ENCODE data around the gene C1QTNF4. TPM values are rescaled to one million over a fixed set of nuclear protein-coding genes. Genes with fewer than 3 reads are reported as not detected.
"Not testable (repeated sequence)": the region's sequence is repeated elsewhere in the genome, so short reads cannot be mapped to it uniquely, and the experiment has no call there.

The C1QTNF4 gene
- polyA plus RNA-seq, 3 donors, result 0.84 TPM; not detected in 2

- H3K9me3 Mint-ChIP-seq; H2AFZ ChIP-seq (ENCODE audit: insufficient read depth, low read depth, low read length, poor library complexity, severe bottlenecking); DNase-seq; H3K4me3 ChIP-seq (replicated peaks in 1 of 3; ENCODE audit: low read depth in 2 of 3, low read length in 3 of 3); H3K27ac Mint-ChIP-seq; H4K20me1 ChIP-seq (ENCODE audit: insufficient read depth, low read length); H3K4me3 Mint-ChIP-seq; H3K27ac ChIP-seq (ENCODE audit: low read depth in 1 of 2, low read length in 2 of 2); H3K36me3 ChIP-seq (replicated peaks in 1 of 2; ENCODE audit: control insufficient read depth in 1 of 2, insufficient read depth in 2 of 2, low read length in 2 of 2); H3K36me3 Mint-ChIP-seq; H3K9ac ChIP-seq (ENCODE audit: insufficient read depth, low read length, poor library complexity, severe bottlenecking); H3K9me3 ChIP-seq (replicated peaks in 1 of 2; ENCODE audit: control insufficient read depth in 1 of 2, insufficient read depth in 1 of 2, low read length in 2 of 2); H3K4me2 ChIP-seq (replicated peaks; ENCODE audit: extremely low read depth, low read length, poor library complexity, severe bottlenecking); intact Hi-C loops (cut with micrococcal nuclease); H3K27me3 ChIP-seq (ENCODE audit: control insufficient read depth in 2 of 2, insufficient read depth in 2 of 2, low read length in 2 of 2); H3K27me3 Mint-ChIP-seq (ENCODE audit: low read depth in 3 of 3): not testable (repeated sequence)
- H3K4me1 ChIP-seq (ENCODE audit: control insufficient read depth in 1 of 2, insufficient read depth in 2 of 2, low read length in 2 of 2), result peaks cover 26 to 34% of the 10 kb centered on the region in 2 donors
- WGBS (ENCODE audit: insufficient coverage), result 100% methylated on average over 1 of the region's 4 CpGs
- H3K4me1 Mint-ChIP-seq, result peaks cover 20% of the 10 kb centered on the region
- H3K79me2 ChIP-seq (ENCODE audit: insufficient read depth, low read length), result peaks cover 27% of the 10 kb centered on the region
Observed at GRCh38 chr11:47562393-47562792, 31.8 kb downstream of the C1QTNF4 start.

GRCh38 chr11:47560426-47560825 is 33.8 kb downstream of the C1QTNF4 start:
- intact Hi-C loops (cut with micrococcal nuclease), result no loop called here
- no peak overlapping the region for H3K4me3 Mint-ChIP-seq
- Histone ChIP-seq H3K4me3 (replicated peaks in 1 of 3; ENCODE audit: low read depth in 2 of 3, low read length in 3 of 3) (peak overlapping the region in 1 of 3 experiments; percentile 28), H3K9ac (ENCODE audit: insufficient read depth, low read length, poor library complexity, severe bottlenecking) (no peak overlapping the region), H3K4me1 (ENCODE audit: control insufficient read depth in 1 of 2, insufficient read depth in 2 of 2, low read length in 2 of 2) (peaks cover 19 to 20% of the 10 kb centered on the region in 2 donors), H3K27ac (ENCODE audit: low read depth in 1 of 2, low read length in 2 of 2) (peak overlapping the region in 1 of 2 donors; percentile 48), H3K79me2 (ENCODE audit: insufficient read depth, low read length) (peaks cover 7% of the 10 kb centered on the region), H3K9me3 (replicated peaks in 1 of 2; ENCODE audit: control insufficient read depth in 1 of 2, insufficient read depth in 1 of 2, low read length in 2 of 2) (no peaks in the 10 kb centered on the region), H3K27me3 (ENCODE audit: control insufficient read depth in 2 of 2, insufficient read depth in 2 of 2, low read length in 2 of 2) (no peaks in the 10 kb centered on the region), H2AFZ (ENCODE audit: insufficient read depth, low read depth, low read length, poor library complexity, severe bottlenecking) (no peak overlapping the region), H3K4me2 (replicated peaks; ENCODE audit: extremely low read depth, low read length, poor library complexity, severe bottlenecking) (no peak overlapping the region), H4K20me1 (ENCODE audit: insufficient read depth, low read length) (no peaks in the 10 kb centered on the region), H3K36me3 (replicated peaks in 1 of 2; ENCODE audit: control insufficient read depth in 1 of 2, insufficient read depth in 2 of 2, low read length in 2 of 2) (no peaks in the 10 kb centered on the region)
- H3K36me3 Mint-ChIP-seq, result no peaks in the 10 kb centered on the region
- peak in 1 of 3 donors; percentile 22 for DNase-seq
- peaks cover 0 to 2% (median 0%) of the 10 kb centered on the region in 7 donors for H3K9me3 Mint-ChIP-seq
- TF ChIP-seq, protein P1, sequence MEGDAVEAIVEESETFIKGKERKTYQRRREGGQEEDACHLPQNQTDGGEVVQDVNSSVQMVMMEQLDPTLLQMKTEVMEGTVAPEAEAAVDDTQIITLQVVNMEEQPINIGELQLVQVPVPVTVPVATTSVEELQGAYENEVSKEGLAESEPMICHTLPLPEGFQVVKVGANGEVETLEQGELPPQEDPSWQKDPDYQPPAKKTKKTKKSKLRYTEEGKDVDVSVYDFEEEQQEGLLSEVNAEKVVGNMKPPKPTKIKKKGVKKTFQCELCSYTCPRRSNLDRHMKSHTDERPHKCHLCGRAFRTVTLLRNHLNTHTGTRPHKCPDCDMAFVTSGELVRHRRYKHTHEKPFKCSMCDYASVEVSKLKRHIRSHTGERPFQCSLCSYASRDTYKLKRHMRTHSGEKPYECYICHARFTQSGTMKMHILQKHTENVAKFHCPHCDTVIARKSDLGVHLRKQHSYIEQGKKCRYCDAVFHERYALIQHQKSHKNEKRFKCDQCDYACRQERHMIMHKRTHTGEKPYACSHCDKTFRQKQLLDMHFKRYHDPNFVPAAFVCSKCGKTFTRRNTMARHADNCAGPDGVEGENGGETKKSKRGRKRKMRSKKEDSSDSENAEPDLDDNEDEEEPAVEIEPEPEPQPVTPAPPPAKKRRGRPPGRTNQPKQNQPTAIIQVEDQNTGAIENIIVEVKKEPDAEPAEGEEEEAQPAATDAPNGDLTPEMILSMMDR (IDR thresholded peaks at IDR 0.05), result no peak
- 0% methylated on average over 2 of the region's 2 CpGs for WGBS (ENCODE audit: insufficient coverage)
- peaks cover 11% of the 10 kb centered on the region for H3K4me1 Mint-ChIP-seq
- H3K27ac Mint-ChIP-seq, result peak overlapping the region in 3 of 7 donors; percentile 1 to 76 (median 54)
- H3K27me3 Mint-ChIP-seq (ENCODE audit: low read depth in 3 of 3), result peaks cover 0 to 2% (median 0%) of the 10 kb centered on the region in 3 donors

All from CD14-positive monocyte (primary cell).